Measurements from ENCODE around the gene SLC29A4.
"Not testable (repeated sequence)": the region's sequence is repeated elsewhere in the genome, so short reads cannot be mapped to it uniquely, and the experiment has no call there.

The SLC29A4 gene, protein sequence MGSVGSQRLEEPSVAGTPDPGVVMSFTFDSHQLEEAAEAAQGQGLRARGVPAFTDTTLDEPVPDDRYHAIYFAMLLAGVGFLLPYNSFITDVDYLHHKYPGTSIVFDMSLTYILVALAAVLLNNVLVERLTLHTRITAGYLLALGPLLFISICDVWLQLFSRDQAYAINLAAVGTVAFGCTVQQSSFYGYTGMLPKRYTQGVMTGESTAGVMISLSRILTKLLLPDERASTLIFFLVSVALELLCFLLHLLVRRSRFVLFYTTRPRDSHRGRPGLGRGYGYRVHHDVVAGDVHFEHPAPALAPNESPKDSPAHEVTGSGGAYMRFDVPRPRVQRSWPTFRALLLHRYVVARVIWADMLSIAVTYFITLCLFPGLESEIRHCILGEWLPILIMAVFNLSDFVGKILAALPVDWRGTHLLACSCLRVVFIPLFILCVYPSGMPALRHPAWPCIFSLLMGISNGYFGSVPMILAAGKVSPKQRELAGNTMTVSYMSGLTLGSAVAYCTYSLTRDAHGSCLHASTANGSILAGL

DNA sequence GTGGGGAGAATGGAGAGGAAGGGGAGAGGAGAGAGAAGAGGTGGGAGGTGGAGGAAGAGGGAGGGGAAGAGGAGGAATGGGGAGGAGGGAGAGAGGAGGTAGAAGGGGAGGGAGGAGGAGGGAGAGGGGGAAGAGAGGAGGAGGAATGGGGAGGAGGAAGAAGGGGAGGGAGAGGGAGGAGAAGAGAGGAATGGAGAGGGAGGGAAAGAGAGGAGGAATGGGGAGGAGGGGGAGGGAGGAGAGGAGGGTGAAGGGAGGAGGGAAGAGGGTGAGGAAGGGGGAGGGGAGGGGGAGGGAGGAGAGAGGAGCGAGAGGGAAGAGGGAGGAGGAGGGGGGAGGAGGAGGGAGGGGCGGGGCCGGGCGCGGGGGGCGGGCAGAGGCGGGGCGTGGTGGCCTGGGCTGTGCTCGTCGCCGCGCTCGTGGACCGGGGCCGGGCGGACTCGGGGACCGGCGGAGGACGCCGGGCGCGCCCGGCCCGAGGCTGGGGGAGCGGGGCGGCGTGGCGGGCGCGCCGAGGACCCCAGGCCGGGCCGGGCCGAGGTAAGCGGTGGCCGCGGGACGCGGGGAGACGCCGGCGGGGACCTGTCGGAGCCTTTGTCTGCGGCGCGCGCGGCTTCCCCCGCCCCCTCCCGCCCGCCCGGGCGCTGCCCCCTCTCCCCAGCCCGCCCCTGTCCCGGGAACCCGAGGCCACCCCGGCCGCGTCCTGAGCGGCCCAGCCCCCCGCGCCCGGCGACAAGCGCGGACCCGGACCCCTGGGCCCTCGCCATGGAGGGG, at the start of gene SLC29A4:
Gene SLC29A4 (plus strand): TSS at position 401 of the 774 bp plus-strand sequence. CDS start 4,874 bp downstream, outside the sequence.
- DNase-seq, result peak; percentile 36

GRCh38 chr7:5234852-5235831, 47.6 kb upstream of the SLC29A4 start:
- peak; percentile 30 for DNase-seq

- peak; percentile 49 for DNase-seq
Observed at GRCh38 chr7:5237286-5237685, 45.5 kb upstream of the SLC29A4 start.

DNA sequence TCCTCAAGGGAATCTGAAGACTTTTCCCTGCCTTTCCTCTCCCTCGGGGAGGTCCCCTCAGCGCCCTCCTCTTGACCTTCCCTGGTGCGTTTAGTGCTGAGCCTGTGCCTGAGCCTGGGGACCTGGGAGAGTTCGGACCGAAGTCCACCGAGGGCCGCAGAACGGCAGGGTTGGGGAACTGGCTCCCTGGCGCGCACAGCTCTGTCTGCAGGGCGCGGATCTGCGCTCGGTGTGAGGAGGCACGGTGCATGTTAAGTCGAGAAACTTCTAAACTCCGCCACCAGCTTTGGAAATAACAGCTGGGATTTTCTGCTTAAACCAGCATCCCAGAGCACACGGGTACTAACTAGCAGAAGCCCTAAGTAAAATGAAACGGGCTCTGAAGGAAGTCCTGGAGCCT, 44.2 kb upstream of the SLC29A4 start:
- no peak for DNase-seq

DNA sequence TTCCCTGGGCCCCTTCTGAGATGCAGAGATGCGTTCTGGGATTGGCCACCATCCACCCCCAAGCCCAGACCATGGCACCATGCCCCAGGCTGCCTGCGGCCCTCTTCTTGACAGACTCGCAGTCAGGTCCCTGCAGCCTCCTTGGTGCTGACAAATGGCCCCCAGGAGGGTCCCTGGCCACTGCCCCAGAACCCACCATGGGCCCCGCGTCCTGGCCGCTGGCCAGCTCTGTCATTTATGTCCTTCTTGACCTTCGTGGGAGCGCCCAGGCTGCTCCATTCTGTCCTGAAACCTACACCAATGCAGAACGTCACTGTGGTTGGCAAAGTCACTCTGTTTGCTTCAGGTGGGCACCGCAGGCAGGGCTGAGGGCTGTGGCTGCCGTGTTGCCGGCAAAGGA, 39.5 kb upstream of the SLC29A4 start:
- no peak for DNase-seq

- DNase-seq, result no peak
Observed at GRCh38 chr7:5248201-5248885, 34.4 kb upstream of the SLC29A4 start.

GRCh38 chr7:5250787-5251186, 32.0 kb upstream of the SLC29A4 start:
- DNase-seq, result not testable (repeated sequence)

GRCh38 chr7:5253529-5253928, 29.2 kb upstream of the SLC29A4 start:
- not testable (repeated sequence) for DNase-seq

DNA sequence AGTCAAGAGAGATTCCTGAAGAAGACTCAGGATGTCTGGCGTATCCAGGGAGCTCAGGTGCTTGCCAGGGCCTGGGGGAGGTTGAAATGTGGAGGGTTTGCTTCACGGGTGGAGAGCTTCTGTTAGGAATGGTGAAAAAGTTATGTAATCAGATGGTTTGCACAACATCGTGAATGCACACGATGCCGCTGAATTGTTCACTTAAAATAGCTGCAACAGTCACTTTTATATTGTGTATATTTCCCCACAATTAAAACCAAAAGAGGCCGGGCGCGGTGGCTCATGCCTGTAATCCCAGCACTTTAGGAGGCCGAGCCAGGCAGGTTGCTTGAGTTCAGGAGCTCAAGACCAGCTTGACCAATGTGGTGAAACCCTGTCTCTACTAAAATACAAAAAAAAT, 28.4 kb upstream of the SLC29A4 start:
- DNase-seq, result not testable (repeated sequence)

DNA sequence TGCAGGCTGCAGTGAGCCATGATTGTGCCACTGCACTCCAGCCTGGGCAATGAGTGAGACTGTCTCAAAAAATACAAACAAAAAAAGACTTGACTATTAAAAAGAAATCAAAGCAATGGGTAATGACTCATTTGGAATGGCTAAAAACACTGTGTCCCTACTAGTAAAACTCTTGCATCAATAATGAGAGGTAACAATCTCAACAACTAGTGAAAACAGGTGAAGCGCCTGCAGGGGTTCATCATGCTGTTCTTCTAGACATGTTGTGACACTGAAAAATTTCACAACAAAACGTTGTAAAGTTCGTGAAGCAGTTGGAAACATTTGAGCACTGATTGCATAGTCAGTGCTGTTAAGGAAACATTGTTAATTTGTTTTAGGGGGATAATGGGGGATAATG, 26.9 kb upstream of the SLC29A4 start:
- DNase-seq, result no peak

GRCh38 chr7:5260530-5261068, 22.1 kb upstream of the SLC29A4 start:
- DNase-seq, result not testable (repeated sequence)

GRCh38 chr7:5263066-5263465, 19.7 kb upstream of the SLC29A4 start:
- not testable (repeated sequence) for DNase-seq

- DNase-seq, result no peak
Observed at GRCh38 chr7:5265320-5266190, 17.2 kb upstream of the SLC29A4 start.

- DNase-seq, result no peak
Observed at GRCh38 chr7:5266191-5267028, 16.3 kb upstream of the SLC29A4 start.

DNA sequence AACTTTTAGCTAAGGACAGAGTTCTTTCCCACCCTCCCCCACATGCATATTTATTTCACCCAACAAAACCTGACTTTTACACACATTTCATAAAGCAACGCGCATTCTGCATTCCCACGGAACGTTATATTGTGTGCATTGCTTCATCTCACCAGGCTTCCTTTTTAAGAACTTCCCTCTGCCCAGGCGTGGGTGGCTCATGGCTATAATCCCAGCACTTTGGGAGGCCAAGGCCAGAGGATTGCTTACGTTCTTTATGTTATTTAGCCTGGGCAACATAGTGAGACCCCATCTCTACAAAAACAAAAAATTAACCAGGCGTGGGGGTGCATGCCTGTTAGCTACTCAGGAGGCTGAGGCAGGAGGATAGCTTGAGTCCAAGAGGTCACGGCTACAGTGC, 14.9 kb upstream of the SLC29A4 start:
- not testable (repeated sequence) for DNase-seq

GRCh38 chr7:5269992-5270657, 12.6 kb upstream of the SLC29A4 start:
- peak; percentile 48 for DNase-seq

DNA sequence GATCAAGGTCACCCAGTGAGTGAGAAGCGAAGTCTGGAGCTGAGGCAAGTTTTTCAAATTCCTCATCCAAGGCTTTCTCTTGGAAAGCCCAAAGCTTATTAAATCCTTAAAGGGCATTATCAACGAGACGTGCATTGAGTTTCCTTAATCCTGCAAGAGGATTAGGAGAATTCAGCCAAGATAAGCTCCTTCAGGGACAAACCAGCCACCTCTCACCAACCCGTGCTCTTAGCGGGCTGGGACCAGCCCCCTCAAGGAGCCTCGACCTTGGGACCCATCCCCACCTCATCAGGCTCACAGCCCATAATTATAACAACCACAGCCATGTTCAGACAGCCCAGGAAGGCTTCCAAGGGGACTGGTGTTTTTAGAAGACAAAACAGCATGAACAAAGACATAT, 12.0 kb upstream of the SLC29A4 start:
- no peak for DNase-seq

DNA sequence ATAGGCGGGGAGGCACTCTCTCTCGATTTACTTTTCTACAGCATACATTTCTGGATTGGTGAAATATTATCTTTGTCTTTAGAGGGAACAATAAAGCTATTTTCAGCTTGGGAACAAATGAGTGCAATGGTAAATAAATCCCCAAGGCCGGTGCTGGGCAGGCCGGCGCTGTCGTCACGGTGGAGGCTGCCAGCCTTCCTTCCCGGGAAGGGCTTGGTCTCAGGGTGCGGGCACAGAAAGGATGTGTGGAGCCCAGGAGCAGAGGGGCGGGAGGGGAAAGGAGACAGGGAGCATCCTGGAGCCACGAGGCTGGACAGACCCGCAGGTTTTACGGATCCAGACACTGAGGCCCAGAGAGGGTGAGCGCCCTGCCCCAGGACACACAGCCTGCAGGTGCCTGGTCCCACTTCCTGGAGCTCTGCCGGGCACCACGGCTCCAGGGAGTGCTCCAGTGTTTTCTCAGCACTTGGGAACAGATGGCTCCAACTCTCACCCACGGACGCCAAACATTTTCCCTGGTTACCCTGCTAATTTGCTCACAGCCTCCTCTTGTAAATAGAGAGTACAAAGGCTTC, 8.8 kb upstream of the SLC29A4 start:
- DNase-seq, result not testable (repeated sequence)

DNA sequence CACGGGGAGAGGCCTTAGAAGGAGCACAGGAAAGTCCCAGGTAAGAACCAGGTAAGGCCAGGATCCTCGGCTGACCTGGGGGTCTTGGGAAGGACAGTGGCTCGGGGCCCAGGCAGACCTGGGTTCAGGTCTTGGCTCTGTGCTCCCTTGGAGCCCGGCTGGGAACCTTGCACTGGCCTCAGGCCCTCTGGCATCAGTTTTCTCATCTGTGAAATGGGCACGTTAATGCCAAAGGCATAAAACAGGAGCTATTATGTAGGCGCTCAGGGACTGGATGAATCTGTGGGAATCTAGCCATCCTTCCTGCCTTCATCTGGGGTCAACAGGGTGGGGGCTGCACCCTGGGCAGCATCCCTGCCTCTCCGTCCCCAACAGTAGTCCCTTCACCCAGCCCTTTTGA, 8.3 kb upstream of the SLC29A4 start:
- no peak for DNase-seq
